NCI-H1048 (cell line): ENCODE data around the gene VLDLR.
"Not testable (repeated sequence)": the region's sequence is repeated elsewhere in the genome, so short reads cannot be mapped to it uniquely, and the experiment has no call there.

Source experiments
- DNase-seq: peaks from one replicate; lab custom pipeline; 2025; lab: John Stamatoyannopoulos, UW

The VLDLR gene

GRCh38 chr9:2664174-2665065, 42.8 kb downstream of the VLDLR start:
- no peak for DNase-seq

GRCh38 chr9:2666569-2666968, 45.0 kb downstream of the VLDLR start:
- no peak for DNase-seq

DNA sequence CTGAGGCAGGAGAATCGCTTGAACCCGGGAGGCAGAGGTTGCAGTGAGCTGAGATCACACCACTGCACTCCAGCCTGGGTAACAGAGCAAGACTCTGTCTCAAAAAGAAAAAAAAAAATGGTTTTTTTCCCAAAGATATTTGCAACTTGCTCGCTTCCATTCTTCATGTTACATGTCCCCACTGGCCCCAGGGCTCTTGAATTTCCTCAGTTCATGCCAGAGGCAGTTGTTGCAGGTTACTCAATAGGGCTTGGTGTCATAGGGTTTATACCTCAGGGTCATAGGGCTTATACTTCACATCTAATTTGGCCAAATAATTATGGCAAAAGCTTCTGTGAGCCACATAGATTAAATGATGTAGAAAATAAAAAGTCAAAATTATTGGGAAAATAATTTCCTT, 51.6 kb downstream of the VLDLR start:
- DNase-seq = no peak

DNA sequence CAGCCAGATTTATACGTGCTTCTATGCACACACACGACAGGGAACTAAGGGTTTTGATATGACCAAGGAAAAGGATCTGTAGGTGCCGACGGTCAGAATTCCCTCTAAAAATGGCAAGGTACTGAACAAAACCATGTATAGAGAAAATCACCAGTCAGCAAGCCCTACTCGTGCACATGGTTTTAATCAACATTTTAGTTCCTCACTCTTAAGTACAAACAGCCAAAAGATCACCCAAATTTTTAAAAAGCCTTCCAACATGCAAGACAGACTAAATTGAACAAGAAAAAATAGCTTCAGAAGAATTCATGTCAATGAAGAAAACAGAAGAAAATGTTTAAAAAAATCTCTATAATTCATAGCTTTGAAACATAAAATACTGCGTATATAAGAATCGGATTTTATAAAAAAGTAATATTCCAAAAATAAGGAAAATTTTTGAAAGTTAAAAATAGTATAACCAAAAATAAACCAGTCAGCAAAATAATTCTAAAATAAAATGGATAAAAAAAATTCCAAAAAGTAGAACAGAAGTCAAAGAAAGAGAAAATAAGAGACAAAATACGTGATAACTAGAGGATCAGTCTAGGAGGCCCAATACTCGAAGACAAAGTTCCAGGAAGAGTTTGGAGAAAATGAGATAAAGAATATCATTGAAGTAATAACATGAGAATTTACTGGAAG, 52.7 kb downstream of the VLDLR start:
- no peak for DNase-seq

DNA sequence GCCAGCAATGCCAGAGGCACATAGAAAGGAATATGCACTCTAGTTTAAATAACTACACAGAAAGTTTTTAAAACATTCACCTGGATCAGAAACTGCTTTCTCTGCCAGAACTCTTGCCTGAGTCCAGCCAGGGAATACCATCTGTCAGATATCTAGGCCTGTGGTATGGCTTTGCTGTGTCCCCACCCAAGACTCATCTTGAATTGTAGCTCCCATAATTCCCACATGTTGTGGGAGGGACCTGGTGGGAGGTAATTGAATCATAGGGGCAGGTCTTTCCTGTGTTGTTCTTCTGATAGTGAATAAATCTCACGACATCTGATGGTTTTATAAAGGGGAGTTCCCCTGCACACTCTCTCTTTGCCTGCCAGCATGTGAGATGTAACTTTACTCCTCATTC, 54.2 kb downstream of the VLDLR start:
- DNase-seq = no peak

GRCh38 chr9:2676466-2676865, 54.9 kb downstream of the VLDLR start:
- no peak for DNase-seq

- no peak for DNase-seq
These were observed 56.6 kb downstream of the VLDLR start for GRCh38 chr9:2677915-2678889.

GRCh38 chr9:2679011-2679410, 57.4 kb downstream of the VLDLR start:
- no peak for DNase-seq

DNA sequence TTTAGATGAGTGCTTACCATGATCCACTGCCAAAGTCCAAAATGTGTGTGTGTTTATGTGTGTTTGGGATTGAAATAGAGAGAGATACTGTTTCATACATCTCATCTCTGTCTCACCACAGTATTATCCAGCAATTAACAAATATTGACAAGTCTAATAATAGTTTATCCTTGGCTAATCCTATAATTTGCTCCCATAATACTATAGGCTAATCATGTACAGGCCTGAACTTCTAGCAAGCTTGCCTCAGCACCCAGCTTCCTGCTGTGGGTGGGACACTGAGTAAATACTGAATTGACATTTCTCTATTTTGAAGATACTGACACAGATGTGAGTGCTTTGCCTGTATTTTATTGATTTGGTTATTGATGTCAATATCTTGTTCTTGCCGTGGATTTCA, 60.4 kb downstream of the VLDLR start:
- DNase-seq = no peak

- DNase-seq = no peak
These were observed 65.3 kb downstream of the VLDLR start for GRCh38 chr9:2686911-2687310.

DNA sequence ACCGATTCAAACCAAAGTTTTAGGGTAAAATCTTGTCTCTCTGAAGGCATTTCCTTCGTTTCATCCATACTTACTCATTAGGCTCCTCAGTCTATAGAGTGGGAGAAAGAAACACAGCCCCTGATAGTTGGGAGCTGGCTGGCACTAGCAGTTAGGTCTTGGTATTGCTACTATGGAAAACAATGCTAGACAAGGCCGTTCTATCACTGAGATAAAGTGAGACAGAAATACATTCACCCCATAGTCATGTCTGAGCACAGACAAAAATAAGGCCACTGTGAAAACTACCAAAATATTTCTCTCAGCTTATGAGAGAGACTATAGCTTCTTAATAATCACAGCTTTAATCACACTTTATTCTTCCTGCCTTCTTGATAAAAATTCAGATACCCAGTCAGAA, 67.0 kb downstream of the VLDLR start:
- no peak for DNase-seq

DNA sequence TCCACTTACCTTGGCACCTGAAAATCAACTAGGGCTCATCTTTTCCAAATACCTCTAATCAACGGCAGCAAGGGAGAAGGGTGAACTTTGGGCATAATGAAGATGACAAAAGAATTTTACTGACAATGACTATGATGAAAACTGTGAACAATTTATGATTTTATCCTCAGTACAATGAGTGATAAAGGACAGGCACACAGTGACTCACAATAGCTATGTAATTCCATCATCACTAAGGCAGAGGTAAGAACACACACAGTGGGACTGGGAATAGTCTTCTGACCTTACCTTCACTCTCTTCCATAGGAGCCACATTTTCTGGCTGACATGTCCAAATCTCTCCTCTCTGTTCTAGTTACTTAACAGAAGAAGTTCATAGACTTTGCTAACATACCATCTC, 69.6 kb downstream of the VLDLR start:
- DNase-seq = no peak

DNA sequence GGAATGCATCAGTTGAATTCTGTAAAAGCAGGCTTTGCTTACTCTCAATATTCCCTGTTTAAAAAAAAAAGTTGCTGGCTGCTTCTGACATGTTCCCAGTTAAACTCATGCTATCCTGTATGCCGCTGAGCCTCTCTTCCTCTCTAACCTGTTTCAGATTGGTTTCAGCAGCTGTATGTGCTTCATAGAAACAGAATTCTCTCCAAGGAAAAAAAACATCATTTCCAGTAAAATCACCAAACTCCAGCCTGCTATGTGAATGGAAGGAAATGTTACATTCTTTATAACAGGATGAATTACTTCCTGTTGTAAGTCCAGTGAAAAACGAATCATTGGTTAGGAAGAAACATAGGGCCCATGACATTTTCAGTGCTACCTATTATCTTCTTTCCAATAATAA, 70.0 kb downstream of the VLDLR start:
- no peak for DNase-seq

DNA sequence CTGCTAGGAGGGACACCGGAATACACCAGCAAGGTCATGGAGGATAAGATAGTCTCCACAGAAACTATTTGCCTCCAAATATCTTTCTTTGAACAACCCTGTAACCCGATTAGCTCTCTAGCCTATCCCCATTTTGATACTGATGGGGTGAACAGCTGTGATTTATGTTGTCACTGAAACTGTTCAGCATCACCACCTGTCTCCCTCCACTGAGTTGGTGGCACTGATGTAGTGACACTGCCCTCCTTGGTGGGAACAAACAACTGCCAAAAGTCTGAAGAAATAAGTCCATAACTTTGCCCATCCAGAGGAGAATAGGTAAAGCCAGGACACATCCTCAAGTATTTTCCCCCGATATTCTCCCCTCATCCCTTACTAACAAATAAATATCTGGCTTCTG, 71.5 kb downstream of the VLDLR start:
- DNase-seq = no peak

DNA sequence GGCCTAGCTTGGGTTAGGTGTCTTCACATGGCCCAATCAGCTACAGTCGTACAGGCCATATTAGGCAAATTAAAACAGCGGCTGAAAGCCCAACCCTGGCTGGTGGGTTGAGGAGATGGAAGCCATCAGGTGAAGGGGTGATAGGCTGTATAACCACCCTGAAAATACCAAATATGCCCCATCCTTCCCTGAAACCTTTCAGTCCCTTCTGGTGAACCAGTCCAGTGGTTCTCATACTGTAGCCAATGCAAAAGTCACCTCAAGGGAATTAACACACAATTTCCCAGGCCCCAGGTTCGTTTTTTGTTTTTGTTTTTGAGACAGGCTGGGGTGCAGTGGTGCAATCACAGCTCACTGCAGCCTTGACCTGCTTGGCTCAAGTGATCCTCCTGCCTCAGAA, 75.9 kb downstream of the VLDLR start:
- no peak for DNase-seq

GRCh38 chr9:2700398-2700797, 78.8 kb downstream of the VLDLR start:
- no peak for DNase-seq

DNA sequence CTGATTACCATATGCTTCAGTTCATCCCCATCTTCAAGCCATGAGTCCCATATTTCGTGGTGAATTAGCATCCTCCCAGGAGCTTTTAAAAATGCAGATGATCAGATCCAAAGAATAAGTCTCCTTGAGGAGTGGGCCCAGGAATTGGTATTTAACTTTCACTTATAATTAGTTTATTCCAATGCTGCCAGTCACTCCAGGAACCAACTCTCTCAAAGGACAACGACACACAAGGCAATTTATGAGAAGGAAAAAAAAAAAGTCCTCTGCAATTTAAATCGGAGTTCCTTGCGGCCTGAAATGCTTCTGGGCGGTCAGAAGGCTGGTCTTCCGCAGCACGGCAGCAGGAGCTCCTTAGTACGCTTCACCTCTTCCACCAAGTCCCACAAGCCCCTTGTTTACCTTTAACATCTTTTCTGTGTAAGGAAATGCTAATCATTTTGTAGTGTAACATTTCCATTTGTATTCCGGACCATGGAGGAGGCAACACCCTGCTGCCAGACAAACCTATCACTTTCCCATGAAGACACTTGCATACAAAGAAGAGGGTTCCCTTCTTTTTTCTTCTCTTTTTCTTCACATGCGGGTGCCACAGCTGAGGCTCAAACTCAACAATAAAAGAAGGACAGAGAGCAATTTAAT, 79.4 kb downstream of the VLDLR start:
- DNase-seq = no peak

DNA sequence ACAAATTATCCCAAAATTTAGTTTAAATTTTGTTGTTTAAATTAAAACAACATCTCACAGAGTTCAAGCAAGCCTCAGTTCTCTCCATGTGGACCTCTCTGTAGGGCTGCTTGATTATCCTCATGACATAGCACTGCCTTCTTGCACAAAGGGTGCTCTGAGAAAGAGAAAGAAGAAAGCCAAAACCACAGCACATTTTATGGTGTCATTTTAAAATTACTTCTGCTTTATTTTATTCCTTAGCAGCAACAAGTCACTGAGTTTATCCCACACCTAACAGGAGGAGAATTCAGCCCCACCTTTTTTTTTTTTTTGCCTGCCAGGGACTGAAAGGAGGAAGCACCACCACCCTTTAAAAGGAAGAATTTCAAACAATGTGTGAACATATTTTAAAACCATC, 82.9 kb downstream of the VLDLR start:
- no peak for DNase-seq

GRCh38 chr9:2707256-2707655, 85.7 kb downstream of the VLDLR start:
- DNase-seq = not testable (repeated sequence)
